OCI-M1 (cell line): Measurements from ENCODE around the gene PTPN11.
"Not testable (repeated sequence)": the region's sequence is repeated elsewhere in the genome, so short reads cannot be mapped to it uniquely, and the experiment has no call there.

ENCODE experiments used
- DNase-seq: peaks from one replicate; lab custom pipeline; 2025; lab: John Stamatoyannopoulos, UW

Gene PTPN11

DNA sequence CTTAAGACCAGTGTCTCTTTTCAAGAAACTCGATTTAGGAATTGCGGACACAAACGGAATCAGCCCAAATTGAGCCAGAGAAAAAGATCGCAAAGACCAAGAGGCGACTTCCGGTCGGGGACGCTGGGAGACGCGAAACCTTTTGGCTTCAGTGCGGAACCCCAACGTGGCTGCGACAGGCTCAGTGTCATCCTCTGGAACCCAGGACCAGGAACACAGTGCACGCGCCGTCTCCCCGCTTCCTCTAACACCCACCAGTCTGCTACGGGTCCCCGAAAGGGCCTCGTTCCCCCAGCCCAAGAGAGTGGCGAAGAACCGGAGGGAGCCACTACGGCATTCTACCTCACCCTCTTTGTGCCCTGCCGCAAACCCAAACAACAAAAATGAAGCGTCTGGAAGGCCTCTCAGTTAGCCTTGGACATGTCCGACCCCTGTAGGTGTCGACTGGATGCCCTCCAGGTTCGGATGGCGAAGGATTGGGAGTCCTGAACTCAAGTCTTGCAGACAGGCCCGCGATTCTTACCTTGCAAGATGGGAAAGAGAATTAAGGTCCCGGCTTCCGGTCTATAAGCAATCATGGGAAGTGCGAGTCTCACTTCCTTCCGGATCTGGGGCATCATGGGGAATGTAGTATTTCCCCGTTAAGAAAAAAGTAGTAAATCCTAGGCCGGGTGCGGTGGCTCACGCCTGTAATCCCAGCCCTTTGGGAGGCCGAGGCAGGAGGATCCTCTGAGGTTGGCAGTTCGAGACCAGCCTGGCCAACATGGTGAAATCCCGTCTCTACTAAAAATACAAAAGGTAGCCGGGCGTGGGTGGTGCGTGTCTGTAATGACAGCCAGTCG, 9.5 kb upstream of the PTPN11 start, which contains the start of gene RPL6:
Gene RPL6 (minus strand): TSS at position 542 of the 842 bp plus-strand sequence. CDS start 949 bp downstream, outside the sequence.
- peak; percentile 95 for DNase-seq

DNA sequence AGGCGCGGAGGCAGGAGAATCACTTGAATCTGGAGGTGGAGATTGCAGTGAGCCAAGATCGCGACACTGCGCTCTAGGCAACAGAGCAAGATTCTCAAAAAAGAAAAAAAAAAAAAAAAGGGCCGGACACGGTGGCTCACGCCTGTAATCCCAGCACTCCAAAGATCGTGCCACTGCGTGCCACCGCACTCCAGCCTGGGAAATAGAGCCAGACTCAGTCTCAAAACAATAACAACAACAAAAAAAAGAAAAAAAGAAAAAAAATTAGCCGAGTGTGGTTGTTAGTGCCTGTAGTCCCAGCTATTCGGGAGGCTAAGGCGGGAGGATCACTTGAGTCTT, 8.9 kb upstream of the PTPN11 start:
- DNase-seq: no peak

DNA sequence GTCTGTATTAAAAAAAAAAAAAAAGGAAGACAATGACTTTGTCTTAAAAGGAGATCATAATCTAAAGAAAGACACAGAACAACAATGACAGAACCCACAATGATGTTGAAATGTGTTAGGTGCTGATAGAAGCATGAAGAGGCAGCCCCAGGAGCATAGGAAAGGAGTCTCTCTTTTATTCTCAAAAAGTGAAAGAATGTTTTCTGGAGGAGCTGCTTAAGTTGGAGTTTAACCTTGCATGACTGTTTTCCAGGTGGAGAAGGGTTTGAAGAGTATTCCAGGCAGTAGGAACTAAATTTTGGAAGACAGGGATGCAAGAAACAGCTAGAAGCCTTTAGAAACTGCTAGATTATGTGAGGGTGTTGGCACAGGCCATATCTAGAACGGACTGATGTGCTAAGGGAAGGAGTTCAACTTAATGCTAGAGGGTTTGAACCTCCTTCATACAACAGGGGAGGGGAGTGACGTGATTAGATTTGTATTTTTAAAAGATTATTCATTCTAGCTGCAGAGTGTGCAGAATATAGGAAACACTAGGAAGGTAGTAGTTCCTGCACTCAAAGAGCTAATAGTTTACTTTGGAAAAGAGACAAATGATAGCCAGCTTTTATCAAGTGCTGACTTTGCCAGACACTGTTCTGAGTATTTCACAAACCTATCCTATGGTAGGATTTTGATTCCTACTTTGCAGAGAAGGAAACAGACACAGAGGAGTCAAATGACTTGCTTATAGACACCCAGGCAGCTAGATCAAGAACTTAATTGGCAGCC, 4.7 kb upstream of the PTPN11 start:
- peak; percentile 89 for DNase-seq

DNA sequence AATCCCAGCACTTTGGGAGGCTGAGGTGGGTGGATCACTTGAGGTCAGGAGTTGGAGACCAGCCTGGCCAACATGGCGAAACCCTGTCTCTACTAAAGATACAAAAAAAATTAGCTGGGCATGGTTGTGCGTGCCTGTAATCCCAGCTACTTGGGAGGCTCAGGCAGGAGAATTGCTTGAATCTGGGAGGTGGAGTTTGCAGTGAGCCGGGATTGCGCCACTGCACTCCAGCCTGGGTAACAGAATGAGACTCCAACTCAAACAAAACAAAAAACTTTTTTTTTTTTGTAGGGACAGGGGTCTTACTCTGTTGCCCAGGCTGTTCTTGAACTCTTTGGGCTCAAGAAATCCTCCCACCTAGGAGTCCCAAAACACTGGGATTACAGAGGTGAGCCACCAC, 3.3 kb upstream of the PTPN11 start:
- DNase-seq: not testable (repeated sequence)

DNA sequence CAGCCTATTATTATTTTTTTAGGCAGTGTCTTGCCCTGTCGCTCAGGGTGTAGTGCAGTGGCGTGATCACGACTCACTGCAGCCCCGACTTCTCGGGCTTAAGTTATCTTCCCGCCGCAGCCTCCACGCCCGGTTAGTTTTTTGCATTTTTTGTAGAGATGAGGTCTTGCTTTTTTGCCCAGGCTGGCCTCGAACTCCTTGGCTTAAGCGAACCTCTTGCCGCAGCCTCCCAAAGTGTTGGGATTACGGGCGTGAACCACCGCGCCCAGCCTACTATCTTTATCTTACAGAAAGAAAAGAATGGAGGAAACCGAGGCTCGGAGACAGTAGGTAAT, 507 bp upstream of the PTPN11 start:
- peak; percentile 76 for DNase-seq

DNA sequence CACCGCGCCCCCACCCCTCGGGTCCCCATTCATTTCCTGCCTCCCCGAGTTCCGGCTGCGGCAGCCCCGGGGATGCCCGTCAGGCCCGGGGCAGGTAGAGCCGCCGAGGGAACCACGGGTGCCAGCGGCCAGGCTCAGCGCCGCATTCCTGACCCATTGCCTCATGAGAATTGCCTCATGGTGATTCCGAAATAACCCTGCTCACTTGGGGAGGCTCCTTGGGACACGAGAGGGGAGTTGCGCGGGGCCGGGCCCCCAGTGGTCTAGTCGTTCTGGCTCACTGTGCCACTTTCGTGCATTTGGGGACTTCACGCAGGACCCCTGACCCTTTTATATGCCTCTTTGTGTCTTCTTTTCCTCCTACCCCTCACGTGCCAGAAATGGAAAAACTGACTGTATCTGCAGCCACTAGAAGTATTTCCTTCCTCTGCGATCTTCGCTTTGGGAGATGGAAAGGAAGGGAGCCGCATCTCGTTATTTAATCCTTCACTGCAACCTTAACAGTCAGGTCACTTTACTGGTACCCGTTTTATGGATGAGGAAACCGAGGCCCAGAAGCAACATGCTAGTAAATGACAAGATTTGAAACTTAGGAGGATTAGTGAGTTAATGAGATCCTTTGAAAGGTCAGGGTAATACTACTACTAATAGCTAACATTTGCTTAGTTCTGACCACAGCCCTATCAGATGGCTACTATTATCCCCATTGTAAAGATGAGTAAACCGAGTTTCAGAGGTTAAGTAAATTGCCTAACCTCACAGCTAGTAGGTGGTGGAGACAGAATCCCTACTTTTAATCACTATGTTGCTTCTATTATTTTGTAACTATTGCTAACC, 768 bp downstream of the PTPN11 start:
- DNase-seq: peak; percentile 73

DNA sequence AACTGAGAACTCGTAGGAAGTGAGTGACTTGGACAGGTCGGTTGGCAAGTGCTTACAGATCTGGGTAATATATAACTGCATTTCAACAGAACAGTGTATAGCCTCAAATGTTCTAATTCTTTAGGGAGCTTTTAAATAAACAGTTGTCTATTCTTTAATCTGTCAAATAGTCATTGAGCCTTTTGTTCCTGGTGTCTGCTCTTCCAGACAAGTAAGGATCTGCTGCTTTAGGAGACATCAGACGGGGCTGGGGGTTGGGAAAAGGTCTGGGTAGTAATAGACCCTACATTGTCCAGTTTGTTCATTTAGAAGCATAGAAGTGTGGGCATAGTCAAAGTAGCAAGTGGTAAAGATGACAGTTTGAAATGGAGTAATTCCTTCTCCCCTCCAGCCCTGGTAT, 2.0 kb downstream of the PTPN11 start:
- DNase-seq: no peak

DNA sequence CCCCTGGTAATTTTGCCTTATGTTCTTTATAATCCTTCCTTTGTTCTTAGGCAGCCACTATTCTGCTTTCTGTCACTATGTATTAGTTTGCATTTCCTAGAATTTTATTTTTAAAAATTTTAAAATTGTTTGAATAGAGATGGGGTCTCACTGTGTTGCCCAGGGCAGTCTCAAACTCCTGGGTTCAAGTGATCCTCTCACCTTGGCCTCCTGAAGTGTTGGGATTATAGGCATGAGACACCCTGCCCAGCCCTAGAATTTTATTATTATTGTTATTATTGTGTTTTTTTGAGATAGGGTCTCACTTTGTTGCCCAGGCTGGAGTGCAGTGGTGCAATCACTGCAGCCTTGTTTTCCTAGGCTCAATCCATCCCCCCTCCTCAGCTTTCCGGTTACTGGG, 2.6 kb downstream of the PTPN11 start:
- DNase-seq: no peak

DNA sequence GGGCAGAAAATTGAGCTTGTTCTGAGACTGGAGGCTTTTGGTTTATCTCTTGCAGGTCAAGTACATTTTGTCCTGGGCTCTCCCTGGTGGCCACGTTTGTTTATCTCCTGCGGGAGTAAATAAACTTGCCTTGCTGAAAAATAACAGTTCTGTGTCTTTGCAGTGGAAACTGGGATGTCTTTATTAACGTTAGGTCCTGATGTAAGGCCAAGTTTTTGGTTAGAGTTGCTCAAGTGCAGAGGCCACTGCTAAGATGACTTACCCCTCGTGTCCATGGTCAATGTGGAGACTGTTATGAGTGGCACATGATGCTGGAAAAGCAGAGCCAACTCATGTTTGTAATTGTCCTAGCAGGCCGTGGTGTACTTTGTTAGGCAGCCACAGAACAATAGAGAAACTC, 3.8 kb downstream of the PTPN11 start:
- no peak for DNase-seq

DNA sequence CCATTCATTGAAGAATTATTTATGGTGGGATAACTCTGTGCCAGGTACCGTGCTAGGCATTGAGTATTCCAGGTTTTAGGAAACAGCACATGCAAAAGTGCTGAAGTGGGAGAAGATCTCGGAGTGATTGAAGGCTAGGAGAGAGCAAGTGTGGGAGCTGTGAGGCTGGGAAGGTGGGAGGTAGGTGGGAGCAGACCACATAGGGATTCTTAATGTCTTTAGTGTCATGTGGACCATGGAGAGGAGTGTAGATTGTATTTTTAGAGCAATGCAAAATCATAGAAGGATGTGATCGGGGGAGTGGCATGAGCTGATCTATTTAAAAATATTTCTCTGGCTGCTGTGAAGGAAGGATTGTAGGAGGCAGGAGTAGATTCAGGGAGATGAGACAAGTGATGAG, 5.4 kb downstream of the PTPN11 start:
- no peak for DNase-seq

DNA sequence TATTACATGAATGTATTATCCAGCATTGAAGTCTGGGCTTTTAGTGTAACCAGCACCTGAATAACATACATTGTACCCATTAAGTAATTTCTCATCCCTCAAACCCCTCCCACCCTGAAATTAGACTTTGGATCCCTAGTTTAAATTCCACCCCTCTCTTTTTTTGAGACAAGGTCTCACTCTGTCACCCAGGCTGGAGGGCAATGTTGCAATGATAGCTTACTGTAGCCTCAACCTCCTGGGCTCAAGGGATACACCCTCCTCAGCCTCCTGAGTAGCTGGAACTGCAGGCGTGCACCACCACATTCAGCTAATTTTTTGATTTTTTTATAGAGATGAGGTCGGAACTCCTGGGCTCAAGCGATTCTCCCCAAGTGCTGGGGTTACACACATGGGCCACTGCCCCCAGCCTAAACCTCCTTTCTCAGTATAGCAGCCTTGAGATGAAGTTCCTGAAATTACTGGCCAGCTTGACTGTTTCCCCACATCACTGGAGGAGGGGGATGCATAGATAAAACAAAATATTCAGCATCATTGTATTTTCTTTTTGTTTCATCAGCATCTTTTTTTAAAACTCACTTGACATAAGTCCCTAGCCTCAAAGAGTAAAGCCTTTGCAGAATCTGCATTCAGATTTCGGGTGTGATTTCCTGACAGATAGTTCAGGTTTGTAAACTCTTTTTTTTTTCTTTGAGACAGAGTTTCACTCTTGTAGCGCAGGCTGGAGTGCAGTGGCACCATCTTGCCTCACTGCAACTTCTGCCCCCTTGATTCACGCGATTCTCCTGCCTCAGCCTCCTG, 7.0 kb downstream of the PTPN11 start:
- no peak for DNase-seq

DNA sequence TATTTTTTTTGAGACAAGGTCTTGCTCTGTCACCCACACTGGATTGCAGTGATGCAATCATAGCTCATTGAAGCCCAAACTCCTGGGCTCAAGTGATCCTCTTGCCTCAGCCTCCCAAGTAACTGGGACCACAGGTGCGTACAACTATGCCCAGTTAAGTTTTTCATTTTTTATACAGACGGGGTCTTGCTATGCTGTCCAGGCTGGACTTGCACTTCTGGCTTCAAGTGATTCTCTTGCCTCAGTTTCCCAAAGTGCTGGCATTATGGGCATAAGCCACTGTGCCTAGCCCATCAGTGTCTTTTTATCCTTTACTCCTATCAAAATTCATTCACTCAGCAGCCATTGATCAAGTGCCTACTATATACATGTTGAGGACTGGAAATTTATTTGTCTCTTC, 9.0 kb downstream of the PTPN11 start:
- DNase-seq: no peak

DNA sequence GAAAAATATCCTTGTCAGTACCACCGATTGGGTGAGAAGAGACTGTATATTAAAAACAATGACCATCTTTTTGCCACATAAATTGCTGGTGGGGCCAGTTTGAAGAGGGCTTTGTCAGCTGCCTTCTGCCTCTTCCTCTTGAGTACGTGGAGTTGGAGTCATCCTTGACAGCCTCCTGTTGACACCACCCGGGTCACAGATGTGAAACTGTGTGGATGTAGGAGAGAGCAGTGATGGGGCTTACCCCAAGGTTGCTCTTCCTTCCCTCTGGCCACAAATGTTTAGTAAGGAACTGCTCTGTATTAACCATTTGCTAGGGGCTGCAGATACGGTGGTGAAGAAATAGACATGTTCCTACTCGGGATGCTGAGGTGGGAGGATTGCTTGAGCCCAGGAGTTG, 12.2 kb downstream of the PTPN11 start:
- DNase-seq: no peak

DNA sequence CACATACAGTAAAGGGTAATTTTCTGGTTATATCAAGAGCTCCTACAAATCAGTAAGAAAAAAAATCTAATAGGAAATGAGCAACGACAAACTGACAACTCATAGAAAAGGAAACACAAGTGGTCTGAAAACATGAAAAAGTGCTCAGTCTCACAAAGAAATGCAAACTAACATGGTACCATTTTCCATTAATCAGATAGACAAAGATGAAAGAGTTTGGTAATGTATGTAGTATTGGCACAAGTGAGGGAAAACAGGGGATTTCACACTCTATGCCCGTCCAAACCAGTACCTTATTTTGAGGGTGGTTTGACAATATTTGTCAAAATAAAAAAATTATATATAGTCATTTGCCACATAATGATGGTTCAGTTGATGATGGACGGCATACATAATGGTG, 13.2 kb downstream of the PTPN11 start:
- no peak for DNase-seq

DNA sequence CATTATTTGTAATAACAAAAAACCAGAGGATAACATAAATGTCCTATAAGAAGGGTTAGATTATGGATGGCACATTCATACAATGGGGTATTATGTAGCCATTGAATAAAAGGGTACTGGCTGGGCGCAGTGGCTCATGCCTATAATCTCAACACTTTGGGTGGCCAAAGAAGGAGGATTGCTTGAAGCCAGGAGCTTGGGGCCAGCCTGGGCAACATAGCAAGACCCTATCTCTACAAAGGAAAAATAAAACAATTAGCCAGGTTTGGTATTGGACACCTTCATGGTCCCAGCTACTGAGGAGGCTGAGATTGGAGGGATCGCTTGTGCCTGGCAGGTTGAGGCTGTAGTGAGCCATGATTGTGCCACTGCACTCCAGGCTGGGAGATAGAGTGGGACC, 14.8 kb downstream of the PTPN11 start:
- no peak for DNase-seq

DNA sequence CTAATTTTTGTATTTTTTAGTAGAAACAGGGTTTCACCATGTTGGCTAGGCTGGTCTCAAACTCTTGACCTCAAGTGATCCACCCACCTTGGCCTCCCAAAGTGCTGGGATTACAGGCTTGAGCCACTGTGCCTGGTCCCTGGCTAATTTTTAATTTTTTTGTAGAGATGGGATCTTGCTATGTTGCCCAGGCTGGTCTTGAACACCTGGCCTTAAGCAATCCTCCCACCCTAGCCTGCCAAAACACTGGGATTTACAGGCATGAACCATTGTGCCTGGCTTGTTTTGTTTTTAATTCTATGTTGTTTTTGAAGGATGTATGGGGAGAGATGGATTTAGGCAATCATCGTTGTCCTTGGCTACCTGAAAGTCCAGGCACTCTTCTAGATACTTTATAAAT, 19.9 kb downstream of the PTPN11 start:
- not testable (repeated sequence) for DNase-seq

DNA sequence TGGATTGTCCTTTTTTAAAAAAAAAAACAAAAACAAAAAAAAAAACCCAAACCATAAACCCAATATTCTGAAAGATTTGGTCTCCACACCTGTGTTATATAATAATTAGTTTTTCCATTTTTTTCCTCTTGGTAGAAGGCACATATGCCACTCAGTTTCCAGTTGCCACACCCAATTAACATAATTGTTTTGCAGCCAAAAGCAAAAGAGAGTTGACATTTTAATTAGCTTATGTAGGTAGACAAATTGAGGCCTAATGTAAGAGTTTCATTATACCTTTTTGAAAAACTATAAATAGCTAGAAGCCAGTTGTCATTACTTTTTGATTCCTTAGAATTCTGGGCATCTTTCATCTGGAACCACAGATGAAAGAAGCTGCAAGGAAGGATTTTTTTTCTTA, 21.0 kb downstream of the PTPN11 start:
- DNase-seq: no peak

DNA sequence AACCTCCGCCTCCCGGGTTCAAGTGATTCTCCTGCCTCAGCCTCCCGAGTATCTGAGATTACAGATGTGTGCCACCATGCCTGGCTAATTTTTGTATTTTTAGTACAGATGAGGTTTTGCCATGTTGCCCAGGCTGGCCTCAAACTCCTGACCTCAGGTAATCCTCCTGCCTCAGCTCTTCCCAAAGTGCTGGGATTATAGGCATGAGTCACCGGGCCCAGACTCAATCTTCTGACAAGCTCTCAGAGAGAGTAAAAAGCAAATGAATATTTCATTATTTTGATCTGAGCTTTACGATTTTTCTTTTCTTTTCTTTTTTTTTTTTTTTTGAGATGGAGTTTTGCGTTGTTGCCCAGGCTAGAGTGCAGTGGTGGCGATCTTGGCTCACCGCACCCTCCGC, 21.9 kb downstream of the PTPN11 start:
- not testable (repeated sequence) for DNase-seq

DNA sequence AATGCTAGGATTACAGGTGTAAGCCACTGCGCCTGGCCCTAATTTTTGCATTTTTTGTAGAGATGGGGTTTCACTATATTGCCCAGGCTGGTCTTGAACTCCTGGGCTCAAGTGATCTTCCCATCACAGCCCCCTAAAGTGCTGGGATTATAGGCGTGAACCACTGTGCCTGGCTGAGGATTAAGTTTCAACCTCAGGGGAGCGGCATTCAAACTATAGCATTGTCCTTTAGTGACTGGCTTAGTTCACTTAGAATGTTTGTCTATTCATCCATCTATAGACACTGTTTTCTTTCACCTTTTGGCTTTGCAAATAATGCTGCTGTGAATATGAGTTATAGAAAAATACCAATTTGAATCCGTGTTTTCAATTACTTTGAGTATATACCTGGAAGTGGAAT, 25.2 kb downstream of the PTPN11 start:
- DNase-seq: no peak

DNA sequence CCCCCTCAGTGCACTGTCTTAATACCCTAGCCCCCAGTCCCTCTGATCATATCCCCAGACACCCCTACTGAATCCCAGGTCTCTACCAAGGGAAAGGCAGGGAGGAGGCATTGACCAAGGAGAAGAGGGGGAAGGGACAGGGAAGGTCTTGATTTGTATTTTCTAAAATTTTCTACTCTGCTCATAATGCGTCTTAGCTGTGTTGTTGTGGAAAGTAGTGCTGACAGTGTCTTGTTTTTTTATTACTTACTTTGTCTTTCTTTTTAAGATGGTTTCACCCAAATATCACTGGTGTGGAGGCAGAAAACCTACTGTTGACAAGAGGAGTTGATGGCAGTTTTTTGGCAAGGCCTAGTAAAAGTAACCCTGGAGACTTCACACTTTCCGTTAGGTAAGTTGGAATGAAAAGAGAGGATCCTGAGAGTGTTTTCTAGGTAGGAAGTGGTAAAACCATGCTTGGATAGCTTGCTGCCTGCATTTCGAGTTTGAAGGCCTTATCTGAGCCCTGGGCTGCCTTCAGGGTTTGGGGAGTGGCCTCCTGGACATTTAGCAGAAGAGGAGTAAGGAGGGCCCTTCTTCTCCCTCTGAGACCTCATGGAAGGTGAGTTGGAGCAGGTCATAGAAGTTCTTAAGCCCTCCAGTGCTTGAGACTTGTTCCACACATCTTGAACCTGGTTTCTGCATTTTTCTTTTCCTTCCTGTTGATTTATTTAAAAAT, 27.4 kb downstream of the PTPN11 start:
- DNase-seq: peak; percentile 73

DNA sequence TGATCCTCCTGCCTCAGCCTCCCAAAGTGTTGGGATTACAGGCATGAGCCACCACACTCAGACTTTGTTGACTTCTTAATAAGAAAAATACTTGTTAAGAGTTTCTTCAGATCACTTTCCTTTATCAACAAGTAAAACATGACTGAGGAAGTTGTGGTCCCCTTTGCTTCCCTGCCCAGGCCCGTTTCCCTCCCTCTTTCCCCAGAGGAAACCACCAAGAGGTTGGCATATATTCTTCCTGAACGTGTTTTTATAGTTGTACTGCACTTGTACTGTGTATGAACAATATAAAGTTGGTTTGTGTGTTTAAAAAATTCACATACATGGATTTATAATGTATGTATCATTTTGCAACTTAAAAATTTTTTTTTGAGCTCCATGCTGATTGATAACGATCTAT, 28.4 kb downstream of the PTPN11 start:
- peak; percentile 54 for DNase-seq
